ENCODE measurements around the gene NR3C2. TPM values are rescaled to one million over a fixed set of nuclear protein-coding genes. Genes with fewer than 3 reads are reported as not detected.
A peak's percentile ranks its signal among the peaks of the same experiment; 100 is the strongest.

Gene NR3C2
- total RNA-seq, 1 experiment from 2014 or later, result 0.16 TPM

GRCh38 chr4:148055844-148056243 is 386.4 kb downstream of the NR3C2 start:
- H3K27ac Mint-ChIP-seq (ENCODE audit: unreplicated experiment), result no peak overlapping the region
- Histone ChIP-seq H3K27me3 (replicated peaks; ENCODE audit: control insufficient read depth, insufficient read depth, low read length) (no peaks in the 10 kb centered on the region), H3K36me3 (ENCODE audit: control insufficient read depth, insufficient read depth, low read length) (no peaks in the 10 kb centered on the region), H3K4me1 (no peaks in the 10 kb centered on the region), H3K9me3 (no peaks in the 10 kb centered on the region), H3K4me3 (ENCODE audit: low read depth, low read length) (no peak overlapping the region)
- intact Hi-C loops (cut with micrococcal nuclease; ENCODE audit: unreplicated experiment), result no loop called here
- H3K9me3 Mint-ChIP-seq (ENCODE audit: unreplicated experiment), result no peaks in the 10 kb centered on the region
- H3K4me1 Mint-ChIP-seq (ENCODE audit: low read depth, unreplicated experiment), result no peaks in the 10 kb centered on the region
- H3K27me3 Mint-ChIP-seq (ENCODE audit: insufficient read depth, unreplicated experiment), result no peaks in the 10 kb centered on the region
- DNase-seq, result no peak
- TF ChIP-seq CTCF (IDR thresholded peaks at IDR 0.05; ENCODE audit: insufficient read depth in 1 of 2, low read depth in 1 of 2, low read length in 1 of 2, severe bottlenecking in 1 of 2, unreplicated experiment in 1 of 2), result no peak
- no TSS peak for BruUV-seq (replicated peaks)
- CTCF ChIA-PET, result interaction anchor here (1.0 kb wide), 1 partner anchor 189 kb away, joined by 3 read pairs; no protein-coding TSS in a partner anchor
- POLR2A ChIA-PET, result no interaction called here
- H3K36me3 Mint-ChIP-seq (ENCODE audit: insufficient read depth, unreplicated experiment), result peaks cover 6% of the 10 kb centered on the region
- no peak overlapping the region for H3K4me3 Mint-ChIP-seq (ENCODE audit: unreplicated experiment)

- ChIA-PET CTCF (no interaction called here), POLR2A (no interaction called here)
- peak in 1 of 2 experiments; percentile 6 for DNase-seq
- no peak overlapping the region for H3K4me3 ChIP-seq (ENCODE audit: low read depth, low read length)
- Mint-ChIP-seq H3K9me3 (ENCODE audit: unreplicated experiment) (no peaks in the 10 kb centered on the region), H3K4me1 (ENCODE audit: low read depth, unreplicated experiment) (no peaks in the 10 kb centered on the region), H3K27me3 (ENCODE audit: insufficient read depth, unreplicated experiment) (no peaks in the 10 kb centered on the region), H3K36me3 (ENCODE audit: insufficient read depth, unreplicated experiment) (peaks cover 4% of the 10 kb centered on the region), H3K4me3 (ENCODE audit: unreplicated experiment) (no peak overlapping the region), H3K27ac (ENCODE audit: unreplicated experiment) (no peak overlapping the region)
- intact Hi-C loops (cut with micrococcal nuclease; ENCODE audit: unreplicated experiment), result no loop called here
- H3K27me3 ChIP-seq (replicated peaks; ENCODE audit: control insufficient read depth, insufficient read depth, low read length), result no peaks in the 10 kb centered on the region
- BruUV-seq (replicated peaks), result no TSS peak
- no peaks in the 10 kb centered on the region for H3K9me3 ChIP-seq
- no peaks in the 10 kb centered on the region for H3K4me1 ChIP-seq
- no peaks in the 10 kb centered on the region for H3K36me3 ChIP-seq (ENCODE audit: control insufficient read depth, insufficient read depth, low read length)
- TF ChIP-seq CTCF (IDR thresholded peaks at IDR 0.05; ENCODE audit: insufficient read depth in 1 of 2, low read depth in 1 of 2, low read length in 1 of 2, severe bottlenecking in 1 of 2, unreplicated experiment in 1 of 2), result no peak
These were observed 387.9 kb downstream of the NR3C2 start for GRCh38 chr4:148054275-148054674.

GRCh38 chr4:148053298-148054003 is 388.8 kb downstream of the NR3C2 start:
- peaks cover 8% of the 10 kb centered on the region for H3K36me3 Mint-ChIP-seq (ENCODE audit: insufficient read depth, unreplicated experiment)
- DNase-seq, result no peak
- Histone ChIP-seq H3K4me1 (no peaks in the 10 kb centered on the region), H3K36me3 (ENCODE audit: control insufficient read depth, insufficient read depth, low read length) (no peaks in the 10 kb centered on the region), H3K27me3 (replicated peaks; ENCODE audit: control insufficient read depth, insufficient read depth, low read length) (no peaks in the 10 kb centered on the region), H3K9me3 (no peaks in the 10 kb centered on the region), H3K4me3 (ENCODE audit: low read depth, low read length) (no peak overlapping the region)
- intact Hi-C loops (cut with micrococcal nuclease; ENCODE audit: unreplicated experiment), result no loop called here
- no peaks in the 10 kb centered on the region for H3K4me1 Mint-ChIP-seq (ENCODE audit: low read depth, unreplicated experiment)
- CTCF ChIA-PET, result no interaction called here
- H3K4me3 Mint-ChIP-seq (ENCODE audit: unreplicated experiment), result no peak overlapping the region
- POLR2A ChIA-PET, result no interaction called here
- BruUV-seq (replicated peaks), result no TSS peak
- H3K9me3 Mint-ChIP-seq (ENCODE audit: unreplicated experiment), result no peaks in the 10 kb centered on the region
- TF ChIP-seq CTCF (IDR thresholded peaks at IDR 0.05; ENCODE audit: insufficient read depth in 1 of 2, low read depth in 1 of 2, low read length in 1 of 2, severe bottlenecking in 1 of 2, unreplicated experiment in 1 of 2), result no peak
- H3K27ac Mint-ChIP-seq (ENCODE audit: unreplicated experiment), result no peak overlapping the region
- no peaks in the 10 kb centered on the region for H3K27me3 Mint-ChIP-seq (ENCODE audit: insufficient read depth, unreplicated experiment)
